NT2/D1 (cell line): ENCODE results near the gene PEAR1.

ENCODE experiments used
- DNase-seq: peaks from one replicate; pipeline ENCODE4 v3.0.0-alpha.2; 2011; ENCODE audit warnings: low read depth, low spot score
- H3K27me3 ChIP-seq: 2 replicates; pipeline ENCODE4 v1.6.0; 2011; ENCODE audit warnings: mild to moderate bottlenecking; ENCODE audit not compliant: insufficient read length, insufficient read depth
- H3K36me3 ChIP-seq: 2 replicates; pipeline ENCODE4 v1.6.1; 2011; ENCODE audit warnings: mild to moderate bottlenecking, low read length, mixed read lengths; ENCODE audit not compliant: insufficient read depth, insufficient read length
- H3K4me1 ChIP-seq: 2 replicates; pipeline ENCODE4 v1.5.1; 2011; ENCODE audit not compliant: insufficient read depth, insufficient read length
- H3K4me3 ChIP-seq: 2 replicates; pipeline ENCODE4 v1.5.1; 2011; ENCODE audit warnings: low read depth; ENCODE audit not compliant: insufficient read length
- H3K9ac ChIP-seq: 2 replicates; pipeline ENCODE4 v1.6.0; 2011; ENCODE audit warnings: low read depth; ENCODE audit not compliant: insufficient read length
- H3K9me3 ChIP-seq: 2 replicates; pipeline ENCODE4 v1.5.1; 2011; ENCODE audit warnings: mild to moderate bottlenecking, low read length; ENCODE audit not compliant: insufficient read depth
- SUZ12 ChIP-seq: IDR thresholded peaks from 2 replicates; pipeline ENCODE4 v1.6.1; 2011; ENCODE audit not compliant: insufficient read length, insufficient read depth; ENCODE audit errors: extremely low read depth
- YY1 ChIP-seq: IDR thresholded peaks from 2 replicates; pipeline ENCODE4 v1.6.1; 2011; ENCODE audit not compliant: insufficient read length, insufficient read depth
- ZNF274 ChIP-seq: IDR thresholded peaks from 2 replicates; pipeline ENCODE4 v1.6.1; 2011; ENCODE audit warnings: mild to moderate bottlenecking, low read depth, low read length

PEAR1 gene

DNA sequence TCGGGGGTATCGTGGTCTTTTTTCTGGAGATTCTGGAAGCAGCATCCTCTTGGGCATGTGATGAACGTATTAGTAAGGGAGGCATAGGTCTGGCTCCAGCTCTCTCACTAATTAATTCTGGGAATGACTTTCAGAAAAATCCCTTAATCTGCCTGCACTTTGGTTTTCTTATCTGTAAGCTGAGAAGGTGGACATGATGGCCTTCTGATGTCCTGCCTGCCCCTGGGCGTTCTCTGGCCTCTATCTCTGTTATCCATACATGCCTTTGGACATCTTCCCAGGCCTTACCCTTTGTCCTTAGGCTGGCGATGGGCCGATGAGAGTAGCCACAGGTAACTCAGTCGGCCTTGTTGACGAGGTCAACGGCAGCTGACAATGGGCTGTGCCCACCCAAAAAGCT lies 24.1 kb upstream of the PEAR1 start:
- DNase-seq: no peak
- Histone ChIP-seq H3K9ac (no peak overlapping the region), H3K9me3 (no peaks in the 10 kb centered on the region), H3K36me3 (no peaks in the 10 kb centered on the region), H3K4me3 (no peak overlapping the region), H3K27me3 (peaks cover 1% of the 10 kb centered on the region), H3K4me1 (peaks cover 17% of the 10 kb centered on the region)
- no peak for TF ChIP-seq YY1
- TF ChIP-seq ZNF274: no peak
- no peak for TF ChIP-seq SUZ12

DNA sequence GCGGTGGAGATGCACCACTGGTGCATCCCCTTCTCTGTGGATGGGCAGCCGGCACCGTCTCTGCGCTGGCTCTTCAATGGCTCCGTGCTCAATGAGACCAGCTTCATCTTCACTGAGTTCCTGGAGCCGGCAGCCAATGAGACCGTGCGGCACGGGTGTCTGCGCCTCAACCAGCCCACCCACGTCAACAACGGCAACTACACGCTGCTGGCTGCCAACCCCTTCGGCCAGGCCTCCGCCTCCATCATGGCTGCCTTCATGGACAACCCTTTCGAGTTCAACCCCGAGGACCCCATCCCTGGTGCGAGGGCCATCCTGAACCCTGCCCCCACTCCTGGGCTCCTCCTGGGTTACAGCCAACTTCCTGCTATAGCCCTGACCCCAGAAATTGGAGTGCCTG lies 19.9 kb upstream of the PEAR1 start:
- H3K9ac ChIP-seq: no peak overlapping the region
- no peaks in the 10 kb centered on the region for H3K36me3 ChIP-seq
- no peak for TF ChIP-seq SUZ12
- no peak for TF ChIP-seq YY1
- TF ChIP-seq ZNF274: no peak
- peaks cover 15% of the 10 kb centered on the region for H3K4me1 ChIP-seq
- H3K4me3 ChIP-seq: no peak overlapping the region
- no peaks in the 10 kb centered on the region for H3K9me3 ChIP-seq
- peaks cover 4% of the 10 kb centered on the region for H3K27me3 ChIP-seq
- DNase-seq: no peak

DNA sequence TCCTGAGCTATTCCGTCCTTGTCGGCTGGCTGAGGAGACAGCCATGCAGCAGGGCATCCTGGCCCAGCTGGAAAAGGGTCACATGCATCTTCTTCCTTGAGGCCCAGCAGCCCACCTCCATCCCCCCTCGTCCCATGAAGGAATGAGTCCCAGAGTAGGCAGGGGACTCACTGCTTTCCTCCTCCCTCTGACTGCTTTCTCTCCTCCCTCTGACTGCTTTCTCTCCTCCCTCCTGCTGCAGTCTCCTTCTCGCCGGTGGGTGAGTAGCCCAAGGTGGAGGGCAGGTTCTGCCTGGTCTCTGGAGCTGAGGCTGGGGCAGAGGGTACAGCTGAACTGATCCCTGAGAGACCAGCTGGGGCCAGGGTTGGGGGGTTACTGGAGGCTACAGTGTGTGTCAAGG lies 19.4 kb upstream of the PEAR1 start:
- H3K4me3 ChIP-seq: no peak overlapping the region
- H3K36me3 ChIP-seq: no peaks in the 10 kb centered on the region
- no peak for TF ChIP-seq ZNF274
- TF ChIP-seq SUZ12: no peak
- no peak for TF ChIP-seq YY1
- peaks cover 9% of the 10 kb centered on the region for H3K27me3 ChIP-seq
- no peak overlapping the region for H3K9ac ChIP-seq
- H3K9me3 ChIP-seq: no peaks in the 10 kb centered on the region
- no peak for DNase-seq
- H3K4me1 ChIP-seq: peaks cover 15% of the 10 kb centered on the region

DNA sequence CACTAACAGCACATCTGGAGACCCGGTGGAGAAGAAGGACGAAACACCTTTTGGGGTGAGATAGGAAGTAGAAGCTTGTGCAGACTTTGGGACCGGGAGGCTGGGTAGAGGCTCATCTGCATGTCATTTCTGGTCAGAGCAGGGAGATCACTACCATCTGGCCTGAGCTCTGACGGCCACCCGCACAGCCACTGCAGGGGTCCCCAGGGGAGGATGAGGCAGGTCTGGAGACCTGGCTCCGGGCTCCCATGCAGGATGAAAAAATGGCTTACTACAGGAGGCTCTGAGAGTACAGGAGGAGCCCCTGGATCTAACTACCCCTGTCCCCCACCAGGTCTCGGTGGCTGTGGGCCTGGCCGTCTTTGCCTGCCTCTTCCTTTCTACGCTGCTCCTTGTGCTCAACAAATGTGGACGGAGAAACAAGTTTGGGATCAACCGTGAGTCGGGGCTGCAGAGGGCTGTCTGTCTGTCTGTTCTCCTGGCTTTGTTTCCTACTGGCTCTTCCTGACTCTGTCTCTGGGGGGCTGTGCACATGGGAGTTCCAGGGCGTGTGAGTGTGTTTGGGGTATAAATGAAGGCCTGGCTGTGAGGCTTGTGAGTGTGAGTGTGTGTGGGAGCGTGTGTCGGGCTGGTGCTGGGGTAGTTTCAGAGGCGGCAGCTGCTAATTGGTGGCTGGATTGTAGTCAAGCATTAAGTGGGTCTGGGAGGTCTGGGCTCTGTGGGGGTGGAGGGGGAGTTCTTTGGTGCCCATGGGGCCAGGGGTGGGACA lies 18.8 kb upstream of the PEAR1 start:
- H3K4me3 ChIP-seq: no peak overlapping the region
- no peak for TF ChIP-seq ZNF274

DNA sequence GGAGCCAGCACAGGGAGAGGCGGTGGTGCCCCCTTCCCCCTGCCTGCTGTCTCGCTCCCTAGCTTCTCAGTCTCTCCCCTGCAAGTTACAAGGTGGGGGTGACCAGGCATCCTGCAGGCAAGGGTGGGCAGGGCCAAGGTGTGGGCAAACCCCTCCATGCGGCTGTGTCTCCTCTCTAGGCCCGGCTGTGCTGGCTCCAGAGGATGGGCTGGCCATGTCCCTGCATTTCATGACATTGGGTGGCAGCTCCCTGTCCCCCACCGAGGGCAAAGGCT lies 18.2 kb upstream of the PEAR1 start:
- TF ChIP-seq YY1 (no peak), SUZ12 (no peak), ZNF274 (no peak)
- H3K4me3 ChIP-seq: no peak overlapping the region
- peaks cover 15% of the 10 kb centered on the region for H3K4me1 ChIP-seq
- no peaks in the 10 kb centered on the region for H3K36me3 ChIP-seq
- DNase-seq: no peak
- no peak overlapping the region for H3K9ac ChIP-seq
- no peaks in the 10 kb centered on the region for H3K9me3 ChIP-seq
- peaks cover 9% of the 10 kb centered on the region for H3K27me3 ChIP-seq

More for the DNA sequence above, 18.8 kb upstream of the PEAR1 start:
- Histone ChIP-seq H3K27me3 (peaks cover 9% of the 10 kb centered on the region), H3K9ac (no peak overlapping the region), H3K9me3 (no peaks in the 10 kb centered on the region), H3K4me1 (peaks cover 15% of the 10 kb centered on the region), H3K36me3 (no peaks in the 10 kb centered on the region)
- DNase-seq: no peak

DNA sequence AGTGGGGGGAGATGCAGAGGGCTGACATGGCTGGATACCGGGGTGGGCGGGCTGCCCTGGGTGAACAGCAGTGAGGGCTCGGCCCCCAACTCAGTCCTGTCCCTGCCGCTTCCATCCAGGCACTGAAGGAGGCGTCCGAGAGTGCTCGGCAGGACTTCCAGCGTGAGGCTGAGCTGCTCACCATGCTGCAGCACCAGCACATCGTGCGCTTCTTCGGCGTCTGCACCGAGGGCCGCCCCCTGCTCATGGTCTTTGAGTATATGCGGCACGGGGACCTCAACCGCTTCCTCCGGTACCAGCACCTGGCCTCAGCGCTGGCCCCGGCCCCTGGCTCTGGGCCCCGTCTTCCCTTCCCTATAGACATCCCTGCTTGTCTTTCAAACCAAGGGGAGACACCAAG lies 17.2 kb upstream of the PEAR1 start:
- H3K4me3 ChIP-seq: no peak overlapping the region
- no peak for DNase-seq
- H3K36me3 ChIP-seq: no peaks in the 10 kb centered on the region
- no peaks in the 10 kb centered on the region for H3K9me3 ChIP-seq
- H3K4me1 ChIP-seq: peaks cover 19% of the 10 kb centered on the region
- no peak for TF ChIP-seq SUZ12
- no peak for TF ChIP-seq ZNF274
- TF ChIP-seq YY1: no peak
- peaks cover 9% of the 10 kb centered on the region for H3K27me3 ChIP-seq
- H3K9ac ChIP-seq: no peak overlapping the region

DNA sequence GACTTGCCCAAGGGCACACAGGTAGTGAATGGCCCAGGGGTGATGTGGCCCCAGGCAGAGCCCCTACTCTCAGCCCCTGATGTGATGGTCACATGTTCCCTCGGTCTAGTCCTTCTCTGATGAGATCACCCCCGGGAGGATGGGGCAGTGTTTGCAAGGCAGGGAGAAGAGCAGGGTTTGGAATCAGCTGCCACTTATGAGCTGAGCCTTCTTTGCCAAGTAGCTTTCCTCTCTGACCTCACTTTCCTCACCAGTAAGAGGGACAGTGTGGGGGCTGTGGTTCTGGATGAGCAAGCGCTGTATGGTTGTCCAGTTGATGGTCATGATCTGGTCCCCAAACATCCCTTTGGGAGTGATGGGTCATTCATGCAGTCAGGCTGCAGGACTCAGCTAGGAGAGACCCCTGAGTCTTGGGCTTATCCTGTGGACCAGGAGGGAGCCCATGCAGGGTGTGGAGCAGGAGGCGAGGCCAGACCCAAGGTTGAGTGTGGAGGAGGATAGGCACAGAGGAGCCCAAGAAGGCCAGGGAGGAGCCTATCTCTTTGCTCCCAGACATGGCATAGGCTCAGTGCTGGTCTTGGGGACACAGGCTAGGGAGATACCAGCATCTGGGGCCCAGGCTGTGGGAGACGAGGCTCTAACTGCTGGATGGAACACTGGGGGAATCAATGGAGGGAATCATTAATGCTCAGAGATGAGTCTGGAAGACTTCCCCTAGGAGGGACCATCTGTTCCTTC lies 15.9 kb upstream of the PEAR1 start:
- H3K36me3 ChIP-seq: no peaks in the 10 kb centered on the region
- peaks cover 27% of the 10 kb centered on the region for H3K4me1 ChIP-seq
- TF ChIP-seq YY1 (no peak), ZNF274 (no peak)
- H3K27me3 ChIP-seq: peaks cover 9% of the 10 kb centered on the region
- H3K9me3 ChIP-seq: no peaks in the 10 kb centered on the region
- DNase-seq: no peak
- H3K4me3 ChIP-seq: no peak overlapping the region
- H3K9ac ChIP-seq: no peak overlapping the region
